Cardiac muscle cell (in vitro differentiated cells and primary cell): ENCODE data around the gene ARHGAP44. TPM values are rescaled to one million over a fixed set of nuclear protein-coding genes. Genes with fewer than 3 reads are reported as not detected.
A peak's percentile ranks its signal among the peaks of the same experiment; 100 is the strongest.

Experiments used
- DNase-seq, 2 donors: peaks; one replicate each; pipeline versions ENCODE4 v3.0.0 to v3.0.0-alpha.2; 2010 to 2017; ENCODE audit warnings: low read depth in 1 of 2, low spot score in 1 of 2
- H3K27ac ChIP-seq: fragments of 200-600 bp; sonication (generic); 2 replicates; pipeline ENCODE4 v1.5.1; 2016
- H3K27me3 ChIP-seq: fragments of 200-600 bp; sonication (generic); 2 replicates; pipeline ENCODE4 v1.6.0; 2016; ENCODE audit warnings: control low read depth
- H3K36me3 ChIP-seq: fragments of 200-600 bp; sonication (generic); 2 replicates; pipeline ENCODE4 v1.5.1; 2016; ENCODE audit warnings: control low read depth
- H3K4me1 ChIP-seq: fragments of 200-600 bp; sonication (generic); 2 replicates; pipeline ENCODE4 v1.8.1; 2017; ENCODE audit warnings: low read depth, mild to moderate bottlenecking, mixed run types
- H3K4me3 ChIP-seq: fragments of 200-600 bp; sonication (generic); 2 replicates; pipeline ENCODE4 v1.5.1; 2016; ENCODE audit warnings: mild to moderate bottlenecking
- H3K9me3 ChIP-seq: fragments of 200-600 bp; sonication (generic); 2 replicates; pipeline ENCODE4 v1.5.1; 2017; ENCODE audit warnings: low read depth, mild to moderate bottlenecking, control low read depth
- CTCF ChIP-seq: IDR thresholded peaks from 2 replicates; pipeline ENCODE4 v1.5.1; 2012; ENCODE audit warnings: low read depth, mild to moderate bottlenecking, low read length
- polyA plus RNA-seq: library from polyadenylated mRNA; unstranded; fragments of >200 nt; fragmentation: Nextera tagmentation; extraction: Ambion mirVana; gene quantifications from 2 replicates; pipeline ENCODE4 v1.2.1, GENCODE V29; 2016
- total RNA-seq: library from RNA; depleted of rRNA; stranded (reverse); fragments of >200 nt; gene quantifications from 2 replicates; pipeline ENCODE4 v1.2.3, GENCODE V29; 2016

Gene ARHGAP44
- total and polyA plus RNA-seq, 2 experiments from 2014 or later, result 10.2 to 13.5 TPM

- TF ChIP-seq CTCF, result no peak
- no peak for DNase-seq
- Histone ChIP-seq H3K4me3 (no peak overlapping the region), H3K36me3 (peaks cover 13% of the 10 kb centered on the region), H3K27me3 (no peaks in the 10 kb centered on the region), H3K9me3 (no peaks in the 10 kb centered on the region), H3K4me1 (no peaks in the 10 kb centered on the region), H3K27ac (no peak overlapping the region)
Observed at GRCh38 chr17:12952012-12952411, 162.7 kb downstream of the ARHGAP44 start.

DNA sequence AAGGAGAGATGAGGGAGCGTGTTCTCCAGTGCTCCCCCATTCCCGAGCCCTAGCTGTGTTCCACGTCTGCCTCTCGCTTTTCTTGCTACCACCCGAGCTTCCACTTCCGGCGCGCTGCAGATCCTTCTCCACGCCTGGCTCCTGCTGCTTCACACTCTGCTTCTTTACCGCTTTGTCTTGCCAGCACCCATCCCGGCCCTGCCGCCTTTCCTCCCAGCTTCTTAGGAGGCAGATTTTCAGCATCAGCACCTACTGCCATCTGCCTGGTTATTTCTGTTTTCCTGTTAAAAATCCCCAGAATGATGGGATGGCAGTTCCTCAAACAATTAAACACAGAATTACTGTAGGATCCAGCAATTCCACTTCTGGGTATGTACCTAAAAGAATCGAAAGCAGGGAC, 163.9 kb downstream of the ARHGAP44 start:
- TF ChIP-seq CTCF, result no peak
- no peak for DNase-seq
- no peaks in the 10 kb centered on the region for H3K9me3 ChIP-seq
- peaks cover 15% of the 10 kb centered on the region for H3K36me3 ChIP-seq
- H3K4me3 ChIP-seq, result no peak overlapping the region
- H3K27me3 ChIP-seq, result no peaks in the 10 kb centered on the region
- H3K27ac ChIP-seq, result no peak overlapping the region
- no peaks in the 10 kb centered on the region for H3K4me1 ChIP-seq

DNA sequence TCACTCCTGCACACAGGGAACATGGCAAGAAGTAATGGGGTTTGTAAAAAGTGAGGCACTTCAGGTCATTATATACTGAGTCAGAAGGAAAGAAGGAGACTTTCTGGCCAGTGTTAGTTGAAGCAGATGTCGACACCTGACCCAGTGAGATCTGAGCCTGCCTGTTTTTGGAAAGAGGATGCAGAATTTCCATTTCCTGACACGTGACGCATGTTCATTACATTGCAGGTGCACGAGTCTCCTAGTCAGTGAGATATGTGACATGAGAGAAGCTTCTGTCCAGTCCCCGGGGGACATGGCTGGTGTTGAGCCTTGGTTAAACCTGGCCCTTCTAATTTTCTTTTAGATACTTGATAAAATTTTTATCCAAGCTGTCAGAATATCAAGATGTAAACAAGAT, 166.2 kb downstream of the ARHGAP44 start:
- Histone ChIP-seq H3K4me3 (no peak overlapping the region), H3K36me3 (peaks cover 15% of the 10 kb centered on the region), H3K4me1 (no peaks in the 10 kb centered on the region), H3K27me3 (no peaks in the 10 kb centered on the region), H3K9me3 (no peaks in the 10 kb centered on the region), H3K27ac (no peak overlapping the region)
- no peak for DNase-seq
- no peak for TF ChIP-seq CTCF

DNA sequence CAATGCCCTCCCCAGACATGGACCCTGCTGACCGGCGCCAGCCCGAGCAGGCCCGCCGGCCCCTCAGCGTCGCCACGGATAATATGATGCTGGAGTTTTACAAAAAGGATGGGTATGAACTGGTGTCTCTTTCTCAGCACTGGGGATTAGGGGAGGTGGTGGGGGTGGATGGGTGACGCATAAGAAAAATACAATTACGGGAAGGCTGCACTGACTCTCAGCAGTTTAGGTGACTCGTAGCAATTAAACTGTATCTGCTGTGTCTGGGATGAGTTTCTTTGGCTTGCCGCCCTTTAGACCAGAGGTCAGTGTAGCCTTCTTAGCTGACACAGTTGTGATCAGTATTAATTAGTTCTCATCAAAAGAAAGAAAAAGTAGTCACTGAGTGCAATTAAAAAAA, 169.5 kb downstream of the ARHGAP44 start:
- H3K4me3 ChIP-seq, result no peak overlapping the region
- no peak for DNase-seq
- no peaks in the 10 kb centered on the region for H3K27me3 ChIP-seq
- no peaks in the 10 kb centered on the region for H3K4me1 ChIP-seq
- H3K9me3 ChIP-seq, result no peaks in the 10 kb centered on the region
- TF ChIP-seq CTCF, result no peak
- peaks cover 6% of the 10 kb centered on the region for H3K36me3 ChIP-seq
- no peak overlapping the region for H3K27ac ChIP-seq

GRCh38 chr17:12959441-12959840, 170.1 kb downstream of the ARHGAP44 start:
- H3K9me3 ChIP-seq, result no peaks in the 10 kb centered on the region
- peaks cover 6% of the 10 kb centered on the region for H3K36me3 ChIP-seq
- H3K4me1 ChIP-seq, result no peaks in the 10 kb centered on the region
- H3K4me3 ChIP-seq, result no peak overlapping the region
- H3K27me3 ChIP-seq, result no peaks in the 10 kb centered on the region
- no peak overlapping the region for H3K27ac ChIP-seq
- DNase-seq, result peak in 1 of 2 donors; percentile 45
- no peak for TF ChIP-seq CTCF

GRCh38 chr17:12961655-12962054, 172.4 kb downstream of the ARHGAP44 start:
- Histone ChIP-seq H3K9me3 (no peaks in the 10 kb centered on the region), H3K4me1 (no peaks in the 10 kb centered on the region), H3K4me3 (no peak overlapping the region), H3K27ac (no peak overlapping the region), H3K36me3 (peaks cover 6% of the 10 kb centered on the region), H3K27me3 (no peaks in the 10 kb centered on the region)
- no peak for DNase-seq
- TF ChIP-seq CTCF, result no peak
